ENCODE results near the gene ZNFX1. TPM values are rescaled to one million over a fixed set of nuclear protein-coding genes. Genes with fewer than 3 reads are reported as not detected.

ZNFX1 gene
- total and polyA plus RNA-seq, 5 experiments from 2014 or later = 28.1 to 57.2 (median 45.0) TPM

Other genes starting within 250 kb of the ZNFX1 start
- 10 to 100 TPM; 42.6 TPM for gene CSE1L, start 231.7 kb downstream of the ZNFX1 start, total RNA-seq
- gene CSE1L, start 231.7 kb downstream of the ZNFX1 start, polyA plus RNA-seq = 10 to 100 TPM; 22.8 to 30.0 (median 23.8) TPM
- 10 to 100 TPM; 43.8 to 45.3 TPM for gene STAU1, start 89.7 kb downstream of the ZNFX1 start, total RNA-seq
- 10 to 100 TPM; 28.5 to 34.7 (median 30.2) TPM for gene STAU1, start 89.7 kb downstream of the ZNFX1 start, polyA plus RNA-seq
- 10 to 100 TPM; 65.1 to 65.2 TPM for gene DDX27, start 58.6 kb downstream of the ZNFX1 start, total RNA-seq
- gene DDX27, start 58.6 kb downstream of the ZNFX1 start, polyA plus RNA-seq = 10 to 100 TPM; 28.4 to 57.7 (median 37.9) TPM
- under 1 TPM in 1 of 2 experiments, not detected in 1; 0.05 TPM for gene KCNB1, start 204.6 kb upstream of the ZNFX1 start, total RNA-seq
- not detected for gene KCNB1, start 204.6 kb upstream of the ZNFX1 start, polyA plus RNA-seq

Data from naive thymus-derived CD8-positive, alpha-beta T cell (primary cell).